GM19025 (cell line): ENCODE results near the gene PCDHA8.
"Not testable (repeated sequence)": the region's sequence is repeated elsewhere in the genome, so short reads cannot be mapped to it uniquely, and the experiment has no call there.

Experiments used
- ATAC-seq: cut with Tn5 transposase; IDR thresholded peaks from one replicate; pipeline ENCODE4 v1.9.1; 2021; ENCODE audit warnings: mild to moderate bottlenecking, low read depth, moderate library complexity; ENCODE audit not compliant: unreplicated experiment

Gene PCDHA8

GRCh38 chr5:140840978-140841962 lies at the start of gene PCDHA8:
TSS of gene PCDHA8 (plus strand) at chr5:140841187. CDS start at chr5:140841322, 135 bp downstream.
- no peak for ATAC-seq

GRCh38 chr5:140794595-140795258 lies 46.3 kb upstream of the PCDHA8 start, which contains the start of gene PCDHA2:
TSS of gene PCDHA2 (plus strand) at chr5:140794852.
- ATAC-seq = no peak

- no peak for ATAC-seq
These were observed 45.7 kb upstream of the PCDHA8 start for GRCh38 chr5:140795259-140795641.

- not testable (repeated sequence) for ATAC-seq
These were observed 44.8 kb upstream of the PCDHA8 start for GRCh38 chr5:140796072-140796717.

GRCh38 chr5:140796718-140797095 lies 44.3 kb upstream of the PCDHA8 start:
- ATAC-seq = no peak

GRCh38 chr5:140800816-140801493 lies 40.0 kb upstream of the PCDHA8 start, which contains the start of gene PCDHA3:
TSS of gene PCDHA3 (plus strand) at chr5:140801057.
- ATAC-seq = no peak

- no peak for ATAC-seq
These were observed 39.5 kb upstream of the PCDHA8 start for GRCh38 chr5:140801494-140801841.

- not testable (repeated sequence) for ATAC-seq
These were observed 38.6 kb upstream of the PCDHA8 start for GRCh38 chr5:140802381-140802780.

GRCh38 chr5:140802781-140803271 lies 38.2 kb upstream of the PCDHA8 start:
- no peak for ATAC-seq

GRCh38 chr5:140806834-140807775 lies 33.9 kb upstream of the PCDHA8 start, which contains the start of gene PCDHA4:
TSS of gene PCDHA4 (plus strand) at chr5:140807068.
- ATAC-seq = no peak

- not testable (repeated sequence) for ATAC-seq
These were observed 32.6 kb upstream of the PCDHA8 start for GRCh38 chr5:140808241-140808888.

- no peak for ATAC-seq
These were observed 32.1 kb upstream of the PCDHA8 start for GRCh38 chr5:140808889-140809291.

GRCh38 chr5:140821375-140822280 lies 19.4 kb upstream of the PCDHA8 start, which contains the start of gene PCDHA5:
TSS of gene PCDHA5 (plus strand) at chr5:140821613.
- no peak for ATAC-seq

GRCh38 chr5:140822281-140822629 lies 18.7 kb upstream of the PCDHA8 start:
- ATAC-seq = no peak

GRCh38 chr5:140822969-140823368 lies 18.0 kb upstream of the PCDHA8 start:
- not testable (repeated sequence) for ATAC-seq

- no peak for ATAC-seq
These were observed 17.5 kb upstream of the PCDHA8 start for GRCh38 chr5:140823475-140823874.

GRCh38 chr5:140827704-140828361 lies 13.2 kb upstream of the PCDHA8 start, which contains the start of gene PCDHA6:
TSS of gene PCDHA6 (plus strand) at chr5:140827960. CDS start at chr5:140828092, 132 bp downstream.
- ATAC-seq = no peak
